LNCaP clone FGC (cell line): ENCODE data around the gene SLC38A6.
"Not testable (repeated sequence)": the region's sequence is repeated elsewhere in the genome, so short reads cannot be mapped to it uniquely, and the experiment has no call there.

Experiments used
- DNase-seq: peaks from one replicate; pipeline ENCODE4 v3.0.0-alpha.2; 2011; ENCODE audit warnings: low read depth
- H3K4me3 ChIP-seq: 2 replicates; pipeline ENCODE4 v1.5.1; 2011; ENCODE audit warnings: mild to moderate bottlenecking, low read depth, low read length, control low read depth
- TF ChIP-seq, protein P1 (sequence below): IDR thresholded peaks from 2 replicates; pipeline ENCODE4 v1.5.1; 2012; ENCODE audit warnings: mild to moderate bottlenecking; ENCODE audit not compliant: control insufficient read depth, insufficient read depth; ENCODE audit errors: extremely low read depth

SLC38A6 gene

DNA sequence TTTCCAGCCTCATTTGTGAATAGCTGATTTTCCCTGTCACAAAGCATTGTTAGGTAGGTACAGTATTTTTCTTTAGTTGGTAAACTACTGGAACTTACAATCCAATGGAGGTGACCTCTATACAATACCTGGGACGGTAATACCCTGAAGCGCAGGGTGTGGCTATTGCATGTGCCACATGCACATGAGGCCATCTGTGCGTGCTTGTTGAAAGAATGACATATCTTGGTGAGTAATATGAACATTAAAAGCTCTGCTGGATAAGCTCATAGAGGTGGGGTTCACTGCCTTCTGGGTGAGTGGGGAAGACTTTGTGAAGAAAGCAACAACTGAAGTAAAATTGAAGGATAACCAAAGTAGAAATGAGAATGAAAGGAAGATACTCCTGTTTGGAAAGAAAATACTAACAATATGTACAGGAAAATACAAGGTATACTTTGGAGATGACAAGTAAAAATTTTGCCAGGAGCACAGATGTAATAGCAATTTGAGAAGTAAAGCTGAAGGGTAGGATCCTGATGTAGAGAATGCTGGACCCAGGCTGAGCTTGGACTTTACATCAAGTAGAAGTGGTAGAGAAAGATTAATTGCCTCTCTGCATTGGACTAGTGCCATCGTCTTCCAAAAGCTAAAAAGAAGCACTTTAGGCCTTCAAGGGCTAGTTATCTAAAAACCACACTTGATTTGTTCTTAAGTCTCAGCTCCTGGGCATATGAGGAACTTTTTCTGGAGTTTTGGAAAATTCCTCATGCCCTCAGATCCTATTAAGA is 97.1 kb downstream of the SLC38A6 start:
- TF ChIP-seq, protein P1, sequence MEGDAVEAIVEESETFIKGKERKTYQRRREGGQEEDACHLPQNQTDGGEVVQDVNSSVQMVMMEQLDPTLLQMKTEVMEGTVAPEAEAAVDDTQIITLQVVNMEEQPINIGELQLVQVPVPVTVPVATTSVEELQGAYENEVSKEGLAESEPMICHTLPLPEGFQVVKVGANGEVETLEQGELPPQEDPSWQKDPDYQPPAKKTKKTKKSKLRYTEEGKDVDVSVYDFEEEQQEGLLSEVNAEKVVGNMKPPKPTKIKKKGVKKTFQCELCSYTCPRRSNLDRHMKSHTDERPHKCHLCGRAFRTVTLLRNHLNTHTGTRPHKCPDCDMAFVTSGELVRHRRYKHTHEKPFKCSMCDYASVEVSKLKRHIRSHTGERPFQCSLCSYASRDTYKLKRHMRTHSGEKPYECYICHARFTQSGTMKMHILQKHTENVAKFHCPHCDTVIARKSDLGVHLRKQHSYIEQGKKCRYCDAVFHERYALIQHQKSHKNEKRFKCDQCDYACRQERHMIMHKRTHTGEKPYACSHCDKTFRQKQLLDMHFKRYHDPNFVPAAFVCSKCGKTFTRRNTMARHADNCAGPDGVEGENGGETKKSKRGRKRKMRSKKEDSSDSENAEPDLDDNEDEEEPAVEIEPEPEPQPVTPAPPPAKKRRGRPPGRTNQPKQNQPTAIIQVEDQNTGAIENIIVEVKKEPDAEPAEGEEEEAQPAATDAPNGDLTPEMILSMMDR, result no peak
- no peak overlapping the region for H3K4me3 ChIP-seq
- no peak for DNase-seq

- TF ChIP-seq, protein P1, result no peak
- DNase-seq, result no peak
- H3K4me3 ChIP-seq, result no peak overlapping the region
Observed at GRCh38 chr14:61080591-61081010, 99.6 kb downstream of the SLC38A6 start.

GRCh38 chr14:61088081-61088480 is 107.0 kb downstream of the SLC38A6 start:
- TF ChIP-seq, protein P1, result no peak
- no peak overlapping the region for H3K4me3 ChIP-seq
- DNase-seq, result no peak

- H3K4me3 ChIP-seq, result no peak overlapping the region
- TF ChIP-seq, protein P1, result no peak
- no peak for DNase-seq
Observed at GRCh38 chr14:61089126-61089750, 108.2 kb downstream of the SLC38A6 start.

DNA sequence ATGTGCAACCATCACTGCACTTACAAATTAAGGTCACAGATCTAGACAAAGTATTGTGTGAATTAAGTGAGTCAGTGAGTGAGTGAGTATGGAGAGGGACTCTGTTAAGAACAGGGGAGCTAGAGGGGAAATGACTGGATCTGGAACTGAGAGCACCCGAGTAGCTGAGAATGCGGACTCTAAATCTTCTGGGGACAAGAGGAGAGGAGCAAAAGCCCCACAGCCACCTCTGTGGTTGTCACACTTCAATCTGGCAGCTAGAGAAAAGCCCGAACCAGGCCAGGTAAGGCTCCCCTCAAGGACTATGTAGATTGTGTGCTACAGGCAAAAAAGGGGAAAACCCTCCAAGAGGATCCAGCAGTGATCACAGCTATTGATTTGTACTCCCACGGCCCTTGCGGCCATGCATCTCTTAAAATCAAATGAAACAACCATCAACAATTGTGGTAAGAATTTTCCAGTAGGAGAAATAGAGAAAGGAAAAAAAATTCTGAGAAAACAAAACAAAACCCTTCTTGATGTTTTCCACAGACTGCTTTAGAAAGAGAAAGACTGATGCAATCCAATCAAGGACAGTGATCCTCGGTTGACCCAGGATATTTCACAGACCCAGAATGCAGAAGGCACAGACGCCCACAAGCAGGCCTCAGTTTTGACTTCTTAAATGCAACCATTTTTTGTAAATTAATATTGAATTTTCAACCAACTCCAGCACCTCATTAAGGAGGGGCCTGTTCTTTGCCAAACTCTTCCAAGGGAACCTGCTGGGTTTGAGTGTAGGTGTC is 109.6 kb downstream of the SLC38A6 start:
- no peak for DNase-seq
- no peak overlapping the region for H3K4me3 ChIP-seq
- TF ChIP-seq, protein P1, result no peak

DNA sequence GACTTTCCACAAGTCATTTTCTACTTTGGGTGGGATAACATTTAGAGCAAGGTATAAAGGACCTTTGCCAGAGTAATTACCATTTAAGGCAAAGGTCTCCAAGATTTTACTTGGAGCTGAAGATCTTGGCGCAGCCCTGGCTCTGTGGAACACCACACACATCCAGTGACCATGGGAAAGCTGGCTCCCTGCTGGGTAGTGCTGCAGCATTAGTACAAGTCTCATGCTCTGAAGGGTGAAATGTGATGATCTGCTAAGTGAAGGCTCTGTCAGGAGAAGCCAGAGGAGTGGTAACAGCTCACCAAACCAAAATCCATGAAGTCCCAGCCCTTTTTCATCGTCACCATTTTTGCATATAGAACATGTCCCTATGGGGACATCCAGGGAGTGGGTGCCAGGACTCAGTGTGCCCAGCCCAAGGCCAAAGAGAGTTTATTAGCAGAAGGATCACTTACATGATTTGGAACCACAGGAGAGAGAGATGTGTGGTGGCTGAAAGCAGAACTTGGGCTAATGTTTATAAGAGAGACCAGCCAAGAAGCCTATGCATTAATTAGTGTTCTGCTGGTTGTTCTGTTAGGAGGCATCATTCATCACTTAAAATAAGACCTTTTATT is 110.7 kb downstream of the SLC38A6 start:
- no peak overlapping the region for H3K4me3 ChIP-seq
- TF ChIP-seq, protein P1, result no peak
- no peak for DNase-seq

DNA sequence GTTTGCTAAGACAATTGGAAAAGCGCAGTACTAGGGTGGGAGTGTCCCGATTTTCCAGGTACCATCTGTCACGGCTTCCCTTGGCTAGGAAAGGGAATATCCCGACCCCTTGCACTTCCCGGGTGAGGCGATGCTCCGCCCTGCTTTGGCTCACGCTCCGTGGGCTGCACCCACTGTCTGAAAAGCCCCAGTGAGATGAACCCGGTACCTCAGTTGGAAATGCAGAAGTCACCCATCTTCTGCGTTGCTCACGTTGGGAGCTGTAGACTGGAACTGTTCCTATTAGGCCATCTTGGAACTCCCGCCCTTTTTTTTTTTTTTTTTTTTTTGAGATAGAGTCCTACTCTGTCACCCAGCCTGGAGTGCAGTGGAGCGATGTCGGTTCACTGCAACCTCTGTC is 117.1 kb downstream of the SLC38A6 start:
- DNase-seq, H3K4me3 ChIP-seq: not testable (repeated sequence)
